ENCODE measurements around the gene XYLT1. TPM values are rescaled to one million over a fixed set of nuclear protein-coding genes. Genes with fewer than 3 reads are reported as not detected.

XYLT1 gene
- total RNA-seq, 4 donors from 2014 or later, result 6.6 to 17.2 (median 10.0) TPM

DNA sequence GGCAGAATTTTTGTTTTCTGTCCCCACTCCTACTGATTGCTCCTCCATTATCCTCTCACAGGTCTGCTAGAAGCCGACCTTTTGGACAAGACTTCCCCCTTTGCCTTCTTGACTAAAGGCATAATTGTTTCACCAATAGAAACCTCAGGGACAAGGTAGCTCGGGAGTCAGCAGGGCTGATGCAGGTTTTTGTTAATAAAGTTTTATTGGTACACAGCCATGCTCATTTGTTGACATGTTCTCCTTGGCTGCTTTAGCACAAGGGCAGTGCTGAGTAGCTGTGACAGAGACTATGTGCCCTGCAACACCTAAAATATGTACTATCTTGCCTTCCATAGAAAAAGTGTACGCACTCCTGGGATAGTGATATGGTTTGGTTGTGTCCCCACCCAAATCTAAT is 271.6 kb downstream of the XYLT1 start:
- peaks cover 0 to 57% (median 4%) of the 10 kb centered on the region in 3 donors for H3K36me3 ChIP-seq
- no peak overlapping the region for H3K4me3 ChIP-seq
- no peaks in the 10 kb centered on the region for H3K4me1 ChIP-seq
- no peak for DNase-seq
- no peak for TF ChIP-seq CTCF (IDR thresholded peaks at IDR 0.05)
- TF ChIP-seq POLR2A (IDR thresholded peaks at IDR 0.05), result no peak
- no peak overlapping the region for H3K27ac ChIP-seq
- WGBS, 2 donors, result 92 to 100% methylated on average over 3 of the region's 3 CpGs
- H3K9me3 ChIP-seq, result no peaks in the 10 kb centered on the region
- H3K27me3 ChIP-seq, result no peaks in the 10 kb centered on the region
- intact Hi-C loops (cut with DNase I), result no loop called here

DNA sequence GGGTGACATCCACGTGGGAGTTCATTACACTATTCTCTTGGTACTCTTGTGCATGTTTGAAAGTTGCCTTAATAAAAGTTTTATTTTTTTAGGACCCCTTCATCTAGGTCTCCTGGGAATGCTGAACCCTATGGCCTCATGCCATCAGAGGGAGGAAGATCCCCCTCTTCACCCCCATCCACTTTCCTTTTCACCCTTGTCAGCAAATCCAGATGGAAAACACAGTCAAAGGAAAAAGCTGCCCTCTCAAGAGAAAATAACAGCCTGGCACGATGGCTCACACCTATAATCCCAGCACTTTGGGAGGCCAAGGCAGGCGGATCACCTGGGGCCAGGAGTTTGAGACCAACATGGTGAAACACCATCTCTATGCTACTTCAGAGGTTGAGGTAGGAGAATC is 274.2 kb downstream of the XYLT1 start:
- DNase-seq, result no peak
- TF ChIP-seq CTCF (IDR thresholded peaks at IDR 0.05) (no peak), POLR2A (IDR thresholded peaks at IDR 0.05) (no peak)
- Histone ChIP-seq H3K9me3 (no peaks in the 10 kb centered on the region), H3K27me3 (no peaks in the 10 kb centered on the region), H3K27ac (no peak overlapping the region), H3K4me3 (no peak overlapping the region), H3K4me1 (no peaks in the 10 kb centered on the region), H3K36me3 (peaks cover 0 to 63% (median 4%) of the 10 kb centered on the region in 3 donors)
- intact Hi-C loops (cut with DNase I), result no loop called here
- WGBS, 2 donors, result 95 to 96% methylated on average over 2 to 3 of the region's 3 CpGs

DNA sequence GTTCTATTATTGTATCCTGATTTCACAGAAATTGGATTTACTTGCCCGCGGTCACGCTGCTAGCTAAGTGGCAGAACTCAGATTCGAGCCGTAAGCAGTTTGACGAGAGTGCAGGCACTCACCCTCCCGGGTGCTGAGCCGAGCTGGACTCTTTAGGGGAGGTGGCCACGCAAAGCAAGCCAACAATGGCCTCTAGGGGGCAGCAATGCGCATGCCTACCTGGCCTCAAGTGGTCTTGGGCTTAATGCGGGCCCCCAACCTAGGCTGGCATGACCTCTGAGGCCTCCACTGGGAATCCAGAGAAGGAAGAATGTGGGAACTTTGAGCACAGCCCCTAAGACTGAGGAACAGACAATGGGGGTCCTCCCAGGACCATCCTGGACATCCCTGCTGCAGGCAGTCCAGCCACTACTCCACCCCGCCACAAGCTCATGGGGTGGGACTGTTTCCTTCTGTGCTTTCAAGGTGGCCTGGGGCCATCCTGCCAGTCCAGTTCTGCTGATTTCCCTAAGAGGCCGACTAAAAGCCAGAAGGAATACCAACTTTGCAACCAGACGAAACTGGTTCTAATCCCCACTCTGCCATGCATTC is 276.5 kb downstream of the XYLT1 start:
- Histone ChIP-seq H3K4me1 (no peaks in the 10 kb centered on the region), H3K9me3 (no peaks in the 10 kb centered on the region), H3K27ac (no peak overlapping the region), H3K36me3 (peaks cover 0 to 56% (median 4%) of the 10 kb centered on the region in 3 donors), H3K4me3 (no peak overlapping the region), H3K27me3 (no peaks in the 10 kb centered on the region)
- intact Hi-C loops (cut with DNase I), result no loop called here
- no peak for DNase-seq
- TF ChIP-seq POLR2A (IDR thresholded peaks at IDR 0.05) (no peak), CTCF (IDR thresholded peaks at IDR 0.05) (peak; percentile 53 to 65 (median 62))
- 79 to 94% methylated on average over 4 to 8 of the region's 14 CpGs for WGBS, 2 donors

DNA sequence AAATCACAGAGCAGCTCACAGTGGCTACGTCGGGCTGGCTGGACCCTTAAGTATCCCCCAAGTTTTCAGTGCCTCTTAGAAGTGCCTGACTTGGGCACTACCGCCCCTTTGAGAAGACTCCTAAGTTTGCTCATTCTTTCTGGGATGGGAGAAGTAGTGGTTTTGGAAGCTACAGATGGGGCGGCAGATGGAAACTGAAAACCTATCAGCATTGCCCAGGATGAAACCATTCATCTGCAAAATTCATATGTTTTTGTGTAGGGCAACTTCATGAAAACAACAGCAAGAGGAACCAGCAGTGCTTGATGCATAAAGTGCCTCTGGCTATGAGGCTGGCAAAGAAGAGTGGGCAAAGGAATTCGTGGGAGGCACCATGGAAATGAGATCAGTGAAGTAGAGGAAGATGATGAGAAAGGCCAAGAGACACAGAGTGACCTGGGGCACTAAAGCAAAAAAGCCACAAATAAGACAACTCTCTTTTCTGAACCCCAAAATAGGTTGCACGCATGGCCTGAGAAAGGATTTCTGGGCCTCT is 277.1 kb downstream of the XYLT1 start:
- intact Hi-C loops (cut with DNase I), result no loop called here
- H3K27me3 ChIP-seq, result no peaks in the 10 kb centered on the region
- no peaks in the 10 kb centered on the region for H3K4me1 ChIP-seq
- no peaks in the 10 kb centered on the region for H3K9me3 ChIP-seq
- DNase-seq, result no peak
- TF ChIP-seq CTCF (IDR thresholded peaks at IDR 0.05) (no peak), POLR2A (IDR thresholded peaks at IDR 0.05) (no peak)
- 70 to 79% methylated on average over 3 to 5 of the region's 6 CpGs for WGBS, 2 donors
- no peak overlapping the region for H3K27ac ChIP-seq
- peaks cover 0 to 56% (median 0%) of the 10 kb centered on the region in 3 donors for H3K36me3 ChIP-seq
- H3K4me3 ChIP-seq, result no peak overlapping the region

DNA sequence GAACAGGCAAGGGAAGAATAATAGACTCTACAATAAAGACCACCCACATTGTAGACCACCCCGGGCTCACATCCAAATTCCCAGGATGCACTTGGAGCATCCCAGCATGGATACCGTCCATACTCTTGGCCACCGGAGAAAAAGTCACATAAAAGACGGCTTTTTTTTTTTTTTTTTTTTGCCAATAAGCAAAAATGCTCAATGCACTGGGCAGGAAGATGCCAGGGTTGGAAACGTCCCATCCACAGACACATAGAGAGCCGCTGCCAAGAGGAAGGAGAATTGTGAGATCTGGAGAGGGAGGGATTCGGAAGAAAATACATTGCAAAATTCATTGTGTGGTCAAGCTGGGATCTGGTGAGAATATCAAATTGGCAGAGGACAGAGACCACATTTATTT is 286.7 kb downstream of the XYLT1 start:
- 86 to 87% methylated on average over 7 of the region's 7 CpGs for WGBS, 2 donors
- Histone ChIP-seq H3K27ac (no peak overlapping the region), H3K9me3 (no peaks in the 10 kb centered on the region), H3K4me1 (peaks cover 0 to 1% (median 0%) of the 10 kb centered on the region in 3 donors), H3K36me3 (peaks cover 0 to 15% (median 0%) of the 10 kb centered on the region in 3 donors), H3K4me3 (no peak overlapping the region), H3K27me3 (no peaks in the 10 kb centered on the region)
- intact Hi-C loops (cut with DNase I), result no loop called here
- TF ChIP-seq CTCF (IDR thresholded peaks at IDR 0.05) (no peak), POLR2A (IDR thresholded peaks at IDR 0.05) (no peak)
- no peak for DNase-seq

Data from esophagus squamous epithelium (tissue), 5 donors.